GM12864 (cell line): Measurements from ENCODE around the gene KCNIP1.

ENCODE experiments used
- DNase-seq: peaks from one replicate; pipeline ENCODE4 v3.0.0-alpha.2; 2011; ENCODE audit warnings: low read depth
- H3K4me3 ChIP-seq: 2 replicates; pipeline ENCODE4 v1.5.1; 2011; ENCODE audit warnings: mild to moderate bottlenecking, low read depth, low read length, control low read depth
- TF ChIP-seq, protein P1 (sequence below): IDR thresholded peaks from 2 replicates; pipeline ENCODE4 v1.5.1; 2011; ENCODE audit warnings: low read depth, mild to moderate bottlenecking, moderate library complexity, low read length, control low read depth, inconsistent platforms; ENCODE audit errors: missing control alignments

Gene KCNIP1

DNA sequence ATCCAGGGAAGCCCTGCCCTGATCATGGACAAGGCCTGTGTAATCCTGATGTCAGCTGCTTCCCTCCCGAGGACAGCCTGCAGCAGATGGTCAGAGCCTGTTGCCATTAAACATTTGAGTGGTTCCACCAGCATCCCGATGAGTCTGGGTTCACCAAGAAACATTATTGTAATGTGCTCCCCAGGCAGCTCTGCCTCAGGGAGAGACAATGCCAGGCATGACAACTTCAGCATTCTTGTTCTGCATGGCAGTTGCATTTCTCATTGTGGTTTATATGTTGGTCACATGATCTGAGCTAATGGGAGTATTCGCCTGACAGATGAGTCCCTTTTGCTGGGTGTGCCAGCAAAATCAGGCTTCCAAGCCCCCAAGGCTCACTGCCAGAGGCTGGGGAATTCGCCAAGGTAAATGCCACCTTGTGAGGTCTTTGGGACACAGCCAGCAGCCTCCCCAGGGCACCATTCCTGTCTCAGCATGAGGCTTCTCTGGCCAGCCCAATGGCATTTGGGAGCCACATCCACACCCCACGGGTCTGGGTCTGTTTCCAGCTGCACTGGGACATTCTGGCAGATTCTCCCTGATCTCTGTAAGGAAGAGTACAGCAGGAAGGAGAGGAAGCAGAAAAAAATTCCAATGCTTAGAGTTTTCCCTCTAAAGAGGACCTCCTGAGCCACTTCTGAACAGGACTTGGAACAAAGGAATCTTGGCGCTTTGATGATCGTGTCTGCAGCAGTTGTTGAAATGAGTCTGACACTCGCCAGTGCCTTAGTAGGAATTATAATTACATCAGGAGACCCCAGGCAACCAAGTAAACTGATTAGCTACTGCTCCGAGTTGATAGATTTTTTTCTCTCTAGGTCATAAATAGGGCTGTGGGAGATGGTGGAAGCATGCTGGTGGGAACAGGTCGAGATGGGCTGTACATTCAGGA, 18.7 kb downstream of the KCNIP1 start:
- TF ChIP-seq, protein P1, sequence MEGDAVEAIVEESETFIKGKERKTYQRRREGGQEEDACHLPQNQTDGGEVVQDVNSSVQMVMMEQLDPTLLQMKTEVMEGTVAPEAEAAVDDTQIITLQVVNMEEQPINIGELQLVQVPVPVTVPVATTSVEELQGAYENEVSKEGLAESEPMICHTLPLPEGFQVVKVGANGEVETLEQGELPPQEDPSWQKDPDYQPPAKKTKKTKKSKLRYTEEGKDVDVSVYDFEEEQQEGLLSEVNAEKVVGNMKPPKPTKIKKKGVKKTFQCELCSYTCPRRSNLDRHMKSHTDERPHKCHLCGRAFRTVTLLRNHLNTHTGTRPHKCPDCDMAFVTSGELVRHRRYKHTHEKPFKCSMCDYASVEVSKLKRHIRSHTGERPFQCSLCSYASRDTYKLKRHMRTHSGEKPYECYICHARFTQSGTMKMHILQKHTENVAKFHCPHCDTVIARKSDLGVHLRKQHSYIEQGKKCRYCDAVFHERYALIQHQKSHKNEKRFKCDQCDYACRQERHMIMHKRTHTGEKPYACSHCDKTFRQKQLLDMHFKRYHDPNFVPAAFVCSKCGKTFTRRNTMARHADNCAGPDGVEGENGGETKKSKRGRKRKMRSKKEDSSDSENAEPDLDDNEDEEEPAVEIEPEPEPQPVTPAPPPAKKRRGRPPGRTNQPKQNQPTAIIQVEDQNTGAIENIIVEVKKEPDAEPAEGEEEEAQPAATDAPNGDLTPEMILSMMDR: no peak
- no peak for DNase-seq
- H3K4me3 ChIP-seq: no peak overlapping the region

DNA sequence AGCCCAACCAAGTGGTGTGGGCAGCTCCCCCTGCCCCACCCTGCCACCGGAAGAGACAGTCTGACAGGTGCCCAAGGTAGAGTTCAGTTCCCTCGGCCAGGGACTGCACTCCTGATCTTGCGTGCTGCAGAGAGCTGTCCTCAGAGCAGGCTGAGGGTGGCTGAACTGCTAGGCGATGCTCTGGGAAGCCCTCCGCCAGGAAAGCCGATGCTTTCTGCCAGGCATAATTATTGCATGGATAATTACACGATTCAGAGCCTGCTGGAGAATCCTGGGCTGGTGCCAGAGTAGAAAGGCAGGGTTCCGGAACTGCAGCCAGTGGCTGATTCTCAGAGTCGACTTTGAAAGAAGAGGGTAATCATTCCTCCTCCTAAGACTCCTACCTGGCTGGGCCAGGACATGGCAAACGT, 19.3 kb downstream of the KCNIP1 start:
- DNase-seq: no peak
- TF ChIP-seq, protein P1: no peak

DNA sequence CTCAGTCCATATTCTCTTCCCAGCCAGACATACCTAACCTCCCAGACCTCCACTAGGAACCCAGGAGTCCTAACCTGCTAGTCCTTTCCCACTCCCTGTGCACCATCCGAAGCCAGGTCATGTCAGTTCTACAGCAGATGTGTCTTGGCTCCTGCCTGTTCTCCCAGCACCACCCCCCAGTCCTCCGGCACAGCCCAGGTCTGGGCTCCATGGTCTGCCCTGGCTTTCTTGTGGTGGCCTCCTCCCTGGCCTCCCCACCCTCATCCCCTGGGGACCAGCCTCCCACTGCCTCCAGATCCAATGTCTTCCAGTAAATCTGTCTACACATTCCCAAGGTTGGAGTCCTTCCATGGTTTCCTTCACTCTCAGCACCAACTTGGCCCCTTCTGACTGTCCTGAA, 20.0 kb downstream of the KCNIP1 start:
- DNase-seq: no peak
- H3K4me3 ChIP-seq: no peak overlapping the region
- TF ChIP-seq, protein P1: no peak

More for the DNA sequence above, 19.3 kb downstream of the KCNIP1 start:
- H3K4me3 ChIP-seq: no peak overlapping the region

DNA sequence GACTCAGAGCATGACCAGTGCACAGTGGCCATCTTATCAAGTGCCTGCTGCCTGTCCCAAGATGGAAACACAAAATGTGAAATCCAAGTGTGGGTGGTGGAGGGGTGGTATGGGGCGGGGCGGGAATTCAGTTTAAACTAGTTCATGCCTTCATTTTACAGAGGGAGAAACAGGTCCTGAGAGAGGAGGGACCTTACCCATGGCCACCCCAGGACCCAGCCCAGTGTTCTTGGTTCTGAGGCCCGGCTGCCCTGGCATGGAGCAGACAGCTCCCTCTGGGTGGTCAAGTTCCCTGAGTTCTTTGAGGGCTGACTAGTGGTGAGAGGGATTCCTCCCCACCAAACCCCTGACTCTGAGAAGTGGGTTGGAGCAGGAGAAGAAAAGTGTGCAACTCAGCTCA, 20.8 kb downstream of the KCNIP1 start:
- H3K4me3 ChIP-seq: no peak overlapping the region
- TF ChIP-seq, protein P1: no peak
- no peak for DNase-seq

DNA sequence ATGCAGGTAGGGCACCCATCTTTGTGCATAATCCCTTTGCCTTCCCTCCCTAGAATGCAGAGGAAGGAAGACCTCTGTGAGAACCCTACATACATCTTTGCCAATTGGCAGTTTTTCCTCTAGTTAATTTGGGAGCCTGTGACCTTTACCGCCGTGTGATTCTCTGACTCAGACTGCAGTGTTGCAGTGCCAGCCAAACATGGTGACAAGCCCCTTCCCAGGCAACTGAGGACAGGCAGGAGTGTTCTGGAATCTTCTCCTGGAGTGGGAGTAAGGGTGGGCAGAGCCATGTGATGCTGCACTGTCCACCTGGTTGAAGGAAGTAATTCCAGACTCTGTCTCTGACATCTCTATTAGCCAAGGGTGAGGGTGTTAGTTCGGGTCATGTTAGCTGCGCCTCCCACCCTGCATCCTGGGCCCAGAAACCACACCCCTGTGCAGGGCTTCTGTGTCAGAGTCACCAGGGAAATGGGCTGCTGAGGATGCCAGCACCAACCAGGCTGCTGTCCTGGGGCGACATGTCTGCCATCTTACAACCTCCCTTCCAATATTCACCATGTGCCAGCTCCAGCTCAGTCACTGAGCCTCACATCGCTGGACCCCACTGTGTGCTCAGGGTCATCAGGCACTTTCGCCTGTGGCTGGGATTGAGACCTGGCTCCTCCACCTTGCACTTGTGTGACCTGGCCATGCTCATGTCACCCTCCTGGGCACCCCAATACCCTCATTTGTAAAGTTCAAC, 21.8 kb downstream of the KCNIP1 start:
- TF ChIP-seq, protein P1: no peak
- no peak for DNase-seq
- H3K4me3 ChIP-seq: no peak overlapping the region

DNA sequence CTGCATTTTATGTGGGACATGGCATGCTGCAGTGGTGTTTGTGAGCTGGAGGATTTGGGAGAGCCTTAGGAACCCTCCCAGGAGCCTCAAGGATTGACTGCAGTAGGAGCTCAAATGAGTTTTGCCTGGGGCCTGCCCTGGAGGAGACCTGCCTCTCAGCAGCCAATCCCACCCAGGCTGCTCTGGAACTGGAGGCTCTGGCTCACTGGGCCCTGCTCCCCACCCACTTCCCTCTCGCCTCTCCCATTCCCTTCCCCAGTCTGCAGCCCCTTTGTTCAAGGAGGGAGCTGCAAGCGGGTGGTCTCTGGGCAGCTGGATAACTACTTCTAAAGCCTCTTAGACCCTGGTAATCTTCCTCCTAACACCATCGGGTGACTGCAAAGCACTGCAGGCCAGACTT, 24.2 kb downstream of the KCNIP1 start:
- H3K4me3 ChIP-seq: no peak overlapping the region
- no peak for DNase-seq
- TF ChIP-seq, protein P1: no peak

DNA sequence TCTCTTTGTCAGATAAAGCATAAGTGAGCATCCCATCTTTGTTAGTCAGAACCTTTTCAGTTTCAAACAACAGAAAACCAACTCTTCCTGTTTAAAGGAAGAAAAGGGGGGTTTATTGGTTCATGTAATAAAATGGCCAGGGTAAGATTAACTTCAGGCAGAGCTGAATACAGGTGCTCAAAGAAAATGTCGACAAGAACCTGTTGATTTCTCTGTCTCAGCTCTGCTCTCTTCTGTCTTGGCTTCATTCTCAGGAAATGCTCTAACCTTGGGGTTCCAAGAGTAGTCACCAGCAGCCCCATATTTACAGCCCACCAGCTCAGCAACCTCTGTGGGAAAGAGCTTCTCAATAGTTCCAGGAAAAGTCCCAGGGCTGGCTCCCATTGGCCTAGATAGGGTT, 25.2 kb downstream of the KCNIP1 start:
- no peak overlapping the region for H3K4me3 ChIP-seq
- TF ChIP-seq, protein P1: no peak
- DNase-seq: no peak
